ENCODE data around the gene FZR1. TPM values are rescaled to one million over a fixed set of nuclear protein-coding genes. Genes with fewer than 3 reads are reported as not detected.

FZR1 gene
- total RNA-seq, 1 experiment from 2014 or later, result 57.0 TPM

DNA sequence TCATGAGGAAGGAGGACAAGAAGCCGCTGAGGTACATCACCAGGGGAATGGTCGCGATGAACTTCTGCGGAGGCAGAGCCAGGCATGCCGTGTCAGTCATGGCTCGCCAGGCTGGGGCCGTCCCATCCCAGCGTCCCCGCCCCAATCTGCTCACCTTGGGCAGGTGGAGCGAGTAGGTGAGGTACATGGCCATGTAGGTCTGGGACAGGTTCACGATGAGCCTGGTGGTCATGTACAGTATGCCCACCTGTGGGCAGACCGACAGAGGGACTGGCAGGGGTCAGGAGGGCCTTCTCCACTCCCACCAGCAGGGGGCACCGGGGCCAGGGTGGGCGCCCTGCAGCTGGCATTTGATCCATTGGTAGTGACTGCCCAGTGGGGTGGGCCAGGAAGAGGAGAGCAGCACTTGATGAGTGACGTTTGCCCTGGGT, 41.2 kb downstream of the FZR1 start:
- Histone ChIP-seq H3F3A (ENCODE audit: insufficient read depth, low read depth) (no peaks in the 10 kb centered on the region), H3K79me2 (ENCODE audit: low read depth) (no peaks in the 10 kb centered on the region), H3K27ac (no peak overlapping the region), H3K27me3 (ENCODE audit: insufficient read depth, low read depth) (no peaks in the 10 kb centered on the region), H3K4me1 (replicated peaks; ENCODE audit: insufficient read depth) (no peaks in the 10 kb centered on the region), H3K36me3 (ENCODE audit: low read depth) (no peaks in the 10 kb centered on the region), H3K4me2 (no peak overlapping the region), H3K4me3 (no peak overlapping the region), H3K9me3 (ENCODE audit: insufficient read depth, low read depth) (no peaks in the 10 kb centered on the region), H4K20me1 (ENCODE audit: insufficient read depth) (no peaks in the 10 kb centered on the region; the same call in 1 of the 2 replicates), H3K9me2 (ENCODE audit: insufficient read depth) (no peaks in the 10 kb centered on the region), H2AFZ (no peak overlapping the region)
- intact Hi-C loops (cut with micrococcal nuclease; ENCODE audit: unreplicated experiment), result loop anchor here (5.0 kb wide), 1 partner anchor 660 kb away; no protein-coding TSS in a partner anchor
- TF ChIP-seq, protein P1, sequence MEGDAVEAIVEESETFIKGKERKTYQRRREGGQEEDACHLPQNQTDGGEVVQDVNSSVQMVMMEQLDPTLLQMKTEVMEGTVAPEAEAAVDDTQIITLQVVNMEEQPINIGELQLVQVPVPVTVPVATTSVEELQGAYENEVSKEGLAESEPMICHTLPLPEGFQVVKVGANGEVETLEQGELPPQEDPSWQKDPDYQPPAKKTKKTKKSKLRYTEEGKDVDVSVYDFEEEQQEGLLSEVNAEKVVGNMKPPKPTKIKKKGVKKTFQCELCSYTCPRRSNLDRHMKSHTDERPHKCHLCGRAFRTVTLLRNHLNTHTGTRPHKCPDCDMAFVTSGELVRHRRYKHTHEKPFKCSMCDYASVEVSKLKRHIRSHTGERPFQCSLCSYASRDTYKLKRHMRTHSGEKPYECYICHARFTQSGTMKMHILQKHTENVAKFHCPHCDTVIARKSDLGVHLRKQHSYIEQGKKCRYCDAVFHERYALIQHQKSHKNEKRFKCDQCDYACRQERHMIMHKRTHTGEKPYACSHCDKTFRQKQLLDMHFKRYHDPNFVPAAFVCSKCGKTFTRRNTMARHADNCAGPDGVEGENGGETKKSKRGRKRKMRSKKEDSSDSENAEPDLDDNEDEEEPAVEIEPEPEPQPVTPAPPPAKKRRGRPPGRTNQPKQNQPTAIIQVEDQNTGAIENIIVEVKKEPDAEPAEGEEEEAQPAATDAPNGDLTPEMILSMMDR (conservative IDR thresholded peaks at IDR 0.05), result peak; percentile 57; the same call in 1 of the 2 replicates
- no peak for TF ChIP-seq EZH2 (IDR thresholded peaks at IDR 0.05; ENCODE audit: low read depth)
- CTCF ChIA-PET, result no interaction called here
- no peak for DNase-seq
- BruUV-seq (replicated peaks), result no TSS peak
- POLR2A ChIA-PET (ENCODE audit: unreplicated experiment), result interaction anchor here (0.6 kb wide), 1 partner anchor 16 kb away, joined by 3 read pairs; no protein-coding TSS in a partner anchor

DNA sequence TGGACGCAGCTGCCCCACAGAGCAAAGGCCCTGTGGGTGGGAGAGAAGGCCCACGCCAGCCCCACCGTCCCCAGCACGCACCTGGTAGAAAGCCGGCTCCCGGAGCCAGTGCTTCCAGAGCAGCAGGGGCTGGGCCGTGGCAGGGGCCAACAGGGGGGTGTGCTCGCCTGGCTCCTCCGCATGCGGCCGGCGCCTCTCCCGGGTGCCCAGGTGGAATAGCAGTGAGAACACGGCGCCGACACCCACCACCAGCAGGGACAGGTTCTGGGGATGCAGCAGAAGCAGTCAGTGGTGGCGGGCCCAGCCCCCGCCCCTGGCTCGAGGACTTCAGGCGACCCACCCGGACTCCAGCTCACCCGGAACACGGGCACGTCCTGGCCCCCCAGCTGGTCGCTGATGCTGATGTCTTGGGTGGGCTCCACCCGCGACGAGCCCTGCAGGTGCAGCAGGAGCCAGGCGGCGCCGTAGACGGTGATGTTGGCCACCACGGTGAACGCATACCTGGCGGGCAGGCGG, 41.7 kb downstream of the FZR1 start:
- H3K27me3 ChIP-seq (ENCODE audit: insufficient read depth, low read depth), result no peaks in the 10 kb centered on the region
- no peak for TF ChIP-seq EZH2 (IDR thresholded peaks at IDR 0.05; ENCODE audit: low read depth)
- TF ChIP-seq, protein P1 (conservative IDR thresholded peaks at IDR 0.05), result peak; percentile 18; the same call in 1 of the 2 replicates
- CTCF ChIA-PET, result no interaction called here
- POLR2A ChIA-PET (ENCODE audit: unreplicated experiment), result interaction anchor here (0.8 kb wide), 1 partner anchor 30 kb away, joined by 13 read pairs; no protein-coding TSS in a partner anchor
- no peak overlapping the region for H3K4me2 ChIP-seq
- no TSS peak for BruUV-seq (replicated peaks)
- H2AFZ ChIP-seq, result no peak overlapping the region
- no peaks in the 10 kb centered on the region for H3K9me2 ChIP-seq (ENCODE audit: insufficient read depth)
- H3K4me1 ChIP-seq (replicated peaks; ENCODE audit: insufficient read depth), result no peaks in the 10 kb centered on the region
- no peaks in the 10 kb centered on the region for H3K36me3 ChIP-seq (ENCODE audit: low read depth)
- H3F3A ChIP-seq (ENCODE audit: insufficient read depth, low read depth), result no peaks in the 10 kb centered on the region
- intact Hi-C loops (cut with micrococcal nuclease; ENCODE audit: unreplicated experiment), result loop anchor here (5.0 kb wide), 1 partner anchor 659 kb away; no protein-coding TSS in a partner anchor
- H3K4me3 ChIP-seq, result no peak overlapping the region
- H3K27ac ChIP-seq, result no peak overlapping the region
- no peaks in the 10 kb centered on the region for H3K79me2 ChIP-seq (ENCODE audit: low read depth)
- H3K9me3 ChIP-seq (ENCODE audit: insufficient read depth, low read depth), result no peaks in the 10 kb centered on the region
- no peaks in the 10 kb centered on the region; the same call in 1 of the 2 replicates for H4K20me1 ChIP-seq (ENCODE audit: insufficient read depth)
- DNase-seq, result no peak

DNA sequence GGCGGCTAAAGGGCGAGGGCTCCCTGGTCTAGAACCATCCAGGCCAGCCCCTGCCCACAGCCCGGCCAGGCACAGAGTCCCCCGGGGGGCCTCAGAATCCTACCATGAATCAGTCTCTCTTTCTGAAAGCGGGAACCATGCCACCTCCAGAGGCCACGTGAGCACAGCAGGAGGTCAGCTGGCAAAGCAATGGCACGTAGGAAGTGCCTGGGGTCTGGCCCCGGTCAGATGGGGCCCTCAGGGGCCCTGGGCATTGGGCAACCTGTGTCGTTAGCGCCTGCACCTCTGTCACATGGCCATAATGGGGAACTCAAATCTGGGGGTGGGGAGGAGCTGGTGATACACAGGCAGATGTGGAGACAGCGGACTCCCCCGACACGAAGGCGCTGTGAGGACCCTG, 42.5 kb downstream of the FZR1 start:
- H3K4me2 ChIP-seq, result no peak overlapping the region
- no peaks in the 10 kb centered on the region for H3K36me3 ChIP-seq (ENCODE audit: low read depth)
- H3K4me3 ChIP-seq, result no peak overlapping the region
- no peaks in the 10 kb centered on the region for H3F3A ChIP-seq (ENCODE audit: insufficient read depth, low read depth)
- ChIA-PET CTCF (no interaction called here), POLR2A (ENCODE audit: unreplicated experiment) (interaction anchor here (0.8 kb wide), 1 partner anchor 29 kb away, joined by 13 read pairs; no protein-coding TSS in a partner anchor)
- H3K9me2 ChIP-seq (ENCODE audit: insufficient read depth), result no peaks in the 10 kb centered on the region
- no peaks in the 10 kb centered on the region; the same call in 1 of the 2 replicates for H4K20me1 ChIP-seq (ENCODE audit: insufficient read depth)
- H3K27me3 ChIP-seq (ENCODE audit: insufficient read depth, low read depth), result no peaks in the 10 kb centered on the region
- H3K27ac ChIP-seq, result no peak overlapping the region
- intact Hi-C loops (cut with micrococcal nuclease; ENCODE audit: unreplicated experiment), result loop anchor here (5.0 kb wide), 1 partner anchor 659 kb away; no protein-coding TSS in a partner anchor
- no peak for TF ChIP-seq EZH2 (IDR thresholded peaks at IDR 0.05; ENCODE audit: low read depth)
- TF ChIP-seq, protein P1 (conservative IDR thresholded peaks at IDR 0.05), result no peak
- no peak for DNase-seq
- no peaks in the 10 kb centered on the region for H3K4me1 ChIP-seq (replicated peaks; ENCODE audit: insufficient read depth)
- H2AFZ ChIP-seq, result no peak overlapping the region
- no TSS peak for BruUV-seq (replicated peaks)
- no peaks in the 10 kb centered on the region for H3K9me3 ChIP-seq (ENCODE audit: insufficient read depth, low read depth)
- no peaks in the 10 kb centered on the region for H3K79me2 ChIP-seq (ENCODE audit: low read depth)
